Activated T-cell treated with anti-CD3 and anti-CD28 coated beads, Interleukin-2, amount 50 U/mL, for 48 hours (primary cell): ENCODE results near the gene CPNE1.

Source experiments
- DNase-seq, 2 experiments: peaks; one replicate each; pipeline ENCODE4 v3.0.0-alpha.2; 2020

Gene CPNE1

GRCh38 chr20:35618263-35619131 lies 46.2 kb downstream of the CPNE1 start:
- peak in 1 of 2 experiments; percentile 35 for DNase-seq

- DNase-seq = peak; percentile 61 to 72
Measured at GRCh38 chr20:35617397-35618262, 47.1 kb downstream of the CPNE1 start.

GRCh38 chr20:35616465-35617396 lies 48.0 kb downstream of the CPNE1 start:
- DNase-seq = peak; percentile 78 to 80

GRCh38 chr20:35615667-35616464 lies 48.8 kb downstream of the CPNE1 start, which contains the start of gene SPAG4:
SPAG4 (plus strand) TSS chr20:35615829; CDS start chr20:35616004, 175 bp downstream.
- peak; percentile 100 for DNase-seq

GRCh38 chr20:35611482-35611881 lies 53.2 kb downstream of the CPNE1 start:
- DNase-seq = no peak

- DNase-seq = no peak
Measured at GRCh38 chr20:35610833-35611427, 53.8 kb downstream of the CPNE1 start.

GRCh38 chr20:35607003-35607735 lies 57.5 kb downstream of the CPNE1 start:
- no peak for DNase-seq

- DNase-seq = no peak
Measured at GRCh38 chr20:35606127-35606526, 58.6 kb downstream of the CPNE1 start.

GRCh38 chr20:35604449-35604747 lies 60.3 kb downstream of the CPNE1 start:
- peak in 1 of 2 experiments; percentile 42 for DNase-seq

GRCh38 chr20:35603695-35604448 lies 60.8 kb downstream of the CPNE1 start:
- DNase-seq = no peak

GRCh38 chr20:35602851-35603495 lies 61.7 kb downstream of the CPNE1 start:
- no peak for DNase-seq

- DNase-seq = no peak
Measured at GRCh38 chr20:35601990-35602389, 62.7 kb downstream of the CPNE1 start.

- DNase-seq = peak; percentile 83 to 85
Measured at GRCh38 chr20:35600993-35601973, 63.4 kb downstream of the CPNE1 start.

GRCh38 chr20:35600176-35600992 lies 64.3 kb downstream of the CPNE1 start:
- DNase-seq = no peak

- no peak for DNase-seq
Measured at GRCh38 chr20:35599776-35600120, 65.0 kb downstream of the CPNE1 start.

GRCh38 chr20:35598899-35599775 lies 65.6 kb downstream of the CPNE1 start:
- no peak for DNase-seq
